HL-60 (cell line): ENCODE data around the gene RRAGD.

ENCODE experiments used
- DNase-seq, 2 experiments: peaks; one replicate each; pipeline ENCODE4 v3.0.0-alpha.2; 2010 to 2020; ENCODE audit warnings: low read depth in 1 of 2, low spot score in 1 of 2
- H3K27ac ChIP-seq: fragments of 250-450 bp; sonication (Bioruptor Pico); replicated peaks from 2 replicates; pipeline ENCODE4 v1.5.1; 2020; ENCODE audit warnings: mild to moderate bottlenecking, moderate library complexity
- H3K27me3 ChIP-seq: fragments of 250-450 bp; sonication (Bioruptor Pico); 2 replicates; pipeline ENCODE4 v1.5.1; 2021; ENCODE audit warnings: mild to moderate bottlenecking, moderate library complexity; ENCODE audit not compliant: insufficient read depth, poor library complexity, severe bottlenecking
- H3K4me3 ChIP-seq: replicated peaks from 2 replicates; pipeline ENCODE4 v1.5.1; 2011; ENCODE audit warnings: mild to moderate bottlenecking, control low read depth, low read length; ENCODE audit not compliant: insufficient read depth
- CTCF ChIP-seq: IDR thresholded peaks from one replicate; pipeline ENCODE4 v1.5.1; 2011; ENCODE audit warnings: low read length, control low read depth, inconsistent platforms; ENCODE audit not compliant: insufficient read depth
- GABPA ChIP-seq: IDR thresholded peaks from 2 replicates; pipeline ENCODE4 v1.6.1; 2012; ENCODE audit warnings: low read depth
- POLR2AphosphoS5 ChIP-seq: IDR thresholded peaks from 2 replicates; pipeline ENCODE4 v1.6.1; 2012; ENCODE audit warnings: low read depth
- REST ChIP-seq: IDR thresholded peaks from 2 replicates; pipeline ENCODE4 v1.6.1; 2012; ENCODE audit warnings: low read depth; ENCODE audit not compliant: insufficient replicate concordance
- SPI1 ChIP-seq: IDR thresholded peaks from 2 replicates; pipeline ENCODE4 v1.6.1; 2012; ENCODE audit warnings: low read depth, mild to moderate bottlenecking, borderline replicate concordance

The RRAGD gene

GRCh38 chr6:89378628-89379027 lies 33.4 kb downstream of the RRAGD start:
- TF ChIP-seq GABPA (no peak), CTCF (no peak), SPI1 (no peak), POLR2AphosphoS5 (no peak), REST (no peak)
- Histone ChIP-seq H3K27me3 (no peaks in the 10 kb centered on the region), H3K27ac (peak overlapping the region; percentile 69), H3K4me3 (no peak overlapping the region)
- no peak for DNase-seq

GRCh38 chr6:89375427-89376267 lies 36.4 kb downstream of the RRAGD start:
- DNase-seq, result peak; percentile 90 to 96
- peak overlapping the region; percentile 20 for H3K27ac ChIP-seq

More at GRCh38 chr6:89375427-89376267, 36.4 kb downstream of the RRAGD start:
- no peaks in the 10 kb centered on the region for H3K27me3 ChIP-seq
- H3K4me3 ChIP-seq, result no peak overlapping the region
- TF ChIP-seq GABPA, result no peak
- no peak for TF ChIP-seq SPI1
- peak; percentile 98 for TF ChIP-seq POLR2AphosphoS5
- no peak for TF ChIP-seq REST
- peak; percentile 47 for TF ChIP-seq CTCF
